ENCODE results near the gene EFCAB6.

EFCAB6 gene

DNA sequence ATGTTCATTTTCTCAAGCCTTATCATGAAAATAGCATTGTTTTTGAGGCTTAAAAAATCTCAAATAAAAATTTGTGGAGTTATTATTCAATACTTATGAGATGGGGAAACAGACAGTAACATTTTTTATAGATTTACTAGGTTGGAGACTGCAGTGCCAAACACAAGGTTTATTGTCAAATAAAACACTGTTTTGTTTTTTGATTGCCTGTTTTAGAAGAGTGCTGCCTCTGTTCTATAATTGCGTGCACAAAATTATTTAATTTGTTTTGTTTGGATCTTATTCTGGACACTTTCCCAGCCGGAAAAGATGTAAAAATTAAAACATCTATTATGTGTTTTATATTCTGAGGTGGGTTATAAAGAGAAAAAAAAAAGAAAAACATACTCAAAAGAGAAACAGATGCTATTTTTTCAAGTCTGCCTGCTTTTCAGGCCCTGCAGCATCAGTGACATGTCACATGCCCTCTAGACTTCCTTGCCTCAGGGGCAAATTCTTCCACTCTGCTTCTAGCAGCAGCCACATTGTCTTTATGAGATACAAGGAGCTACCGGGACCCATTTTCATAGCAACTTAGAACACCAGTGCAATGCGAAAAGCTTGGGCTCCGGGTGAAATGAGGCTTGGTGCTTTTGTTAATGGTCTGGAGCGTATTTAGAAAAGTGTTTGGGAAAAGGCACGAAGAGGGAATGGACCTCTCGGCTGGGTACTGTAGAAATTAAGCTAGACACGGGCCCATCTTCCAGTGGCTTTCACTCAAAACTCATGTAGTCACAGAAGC, 77.5 kb downstream of the EFCAB6 start:
- no peak overlapping the region for H3K4me3 ChIP-seq (ENCODE audit: low read depth in 1 of 2, low read length in 2 of 2)
- H3K36me3 ChIP-seq (ENCODE audit: insufficient read depth, low read length), result no peaks in the 10 kb centered on the region
- H4K20me1 ChIP-seq (ENCODE audit: insufficient read depth, low read length), result no peaks in the 10 kb centered on the region
- no peak overlapping the region for H3K27ac ChIP-seq (ENCODE audit: low read length)
- no peaks in the 10 kb centered on the region for H3K4me1 ChIP-seq (ENCODE audit: insufficient read depth, low read length)
- no peaks in the 10 kb centered on the region for H3K9me3 ChIP-seq (ENCODE audit: insufficient read depth, low read length, severe bottlenecking)
- no peak overlapping the region for H3K9ac ChIP-seq (ENCODE audit: low read depth, low read length)
- H2AFZ ChIP-seq (ENCODE audit: low read depth, low read length), result no peak overlapping the region
- peaks cover 10% of the 10 kb centered on the region for H3K27me3 ChIP-seq (ENCODE audit: insufficient read depth, low read length, poor library complexity)
- DNase-seq, result no peak
- no peak overlapping the region for H3K4me2 ChIP-seq (ENCODE audit: insufficient read depth, low read length)
- H3K79me2 ChIP-seq (ENCODE audit: insufficient read depth, low read length), result no peaks in the 10 kb centered on the region
- no peak for ATAC-seq (ENCODE audit: insufficient read depth, low read depth)
- TF ChIP-seq EZH2 (IDR thresholded peaks at IDR 0.05; ENCODE audit: borderline replicate concordance, low read depth, low read length, severe bottlenecking), result no peak
- TF ChIP-seq, protein P1, sequence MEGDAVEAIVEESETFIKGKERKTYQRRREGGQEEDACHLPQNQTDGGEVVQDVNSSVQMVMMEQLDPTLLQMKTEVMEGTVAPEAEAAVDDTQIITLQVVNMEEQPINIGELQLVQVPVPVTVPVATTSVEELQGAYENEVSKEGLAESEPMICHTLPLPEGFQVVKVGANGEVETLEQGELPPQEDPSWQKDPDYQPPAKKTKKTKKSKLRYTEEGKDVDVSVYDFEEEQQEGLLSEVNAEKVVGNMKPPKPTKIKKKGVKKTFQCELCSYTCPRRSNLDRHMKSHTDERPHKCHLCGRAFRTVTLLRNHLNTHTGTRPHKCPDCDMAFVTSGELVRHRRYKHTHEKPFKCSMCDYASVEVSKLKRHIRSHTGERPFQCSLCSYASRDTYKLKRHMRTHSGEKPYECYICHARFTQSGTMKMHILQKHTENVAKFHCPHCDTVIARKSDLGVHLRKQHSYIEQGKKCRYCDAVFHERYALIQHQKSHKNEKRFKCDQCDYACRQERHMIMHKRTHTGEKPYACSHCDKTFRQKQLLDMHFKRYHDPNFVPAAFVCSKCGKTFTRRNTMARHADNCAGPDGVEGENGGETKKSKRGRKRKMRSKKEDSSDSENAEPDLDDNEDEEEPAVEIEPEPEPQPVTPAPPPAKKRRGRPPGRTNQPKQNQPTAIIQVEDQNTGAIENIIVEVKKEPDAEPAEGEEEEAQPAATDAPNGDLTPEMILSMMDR (IDR thresholded peaks at IDR 0.05; ENCODE audit: borderline replicate concordance, extremely low read depth, low read length, poor library complexity, severe bottlenecking), result no peak

DNA sequence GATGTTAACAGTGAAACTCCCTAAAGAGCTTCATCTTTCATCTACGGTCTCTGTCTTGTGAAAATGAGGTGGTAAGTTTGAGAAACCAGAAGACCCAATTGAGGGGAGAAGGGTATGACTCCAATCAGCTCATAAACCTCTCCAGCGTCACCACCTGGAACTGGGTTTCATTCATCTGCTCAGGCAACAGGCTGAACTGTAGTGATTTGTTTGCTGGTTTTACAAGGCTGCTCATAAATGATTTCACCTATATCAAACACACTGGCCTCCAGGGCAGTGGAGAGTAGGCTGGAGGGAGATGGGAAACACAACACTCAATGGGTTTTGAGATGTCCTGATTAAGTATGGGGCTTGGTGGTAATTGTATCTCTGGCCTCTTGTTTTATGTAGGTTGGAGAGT, 79.0 kb downstream of the EFCAB6 start:
- H3K79me2 ChIP-seq (ENCODE audit: insufficient read depth, low read length), result no peaks in the 10 kb centered on the region
- no peaks in the 10 kb centered on the region for H3K9me3 ChIP-seq (ENCODE audit: insufficient read depth, low read length, severe bottlenecking)
- DNase-seq, result no peak
- peaks cover 10% of the 10 kb centered on the region for H3K27me3 ChIP-seq (ENCODE audit: insufficient read depth, low read length, poor library complexity)
- ATAC-seq (ENCODE audit: insufficient read depth, low read depth), result no peak
- TF ChIP-seq EZH2 (IDR thresholded peaks at IDR 0.05; ENCODE audit: borderline replicate concordance, low read depth, low read length, severe bottlenecking), result no peak
- TF ChIP-seq, protein P1 (IDR thresholded peaks at IDR 0.05; ENCODE audit: borderline replicate concordance, extremely low read depth, low read length, poor library complexity, severe bottlenecking), result no peak
- H3K4me3 ChIP-seq (ENCODE audit: low read depth in 1 of 2, low read length in 2 of 2), result no peak overlapping the region
- no peak overlapping the region for H3K9ac ChIP-seq (ENCODE audit: low read depth, low read length)
- no peak overlapping the region for H3K27ac ChIP-seq (ENCODE audit: low read length)
- H4K20me1 ChIP-seq (ENCODE audit: insufficient read depth, low read length), result no peaks in the 10 kb centered on the region
- H2AFZ ChIP-seq (ENCODE audit: low read depth, low read length), result no peak overlapping the region
- no peaks in the 10 kb centered on the region for H3K36me3 ChIP-seq (ENCODE audit: insufficient read depth, low read length)
- H3K4me2 ChIP-seq (ENCODE audit: insufficient read depth, low read length), result no peak overlapping the region
- no peaks in the 10 kb centered on the region for H3K4me1 ChIP-seq (ENCODE audit: insufficient read depth, low read length)

DNA sequence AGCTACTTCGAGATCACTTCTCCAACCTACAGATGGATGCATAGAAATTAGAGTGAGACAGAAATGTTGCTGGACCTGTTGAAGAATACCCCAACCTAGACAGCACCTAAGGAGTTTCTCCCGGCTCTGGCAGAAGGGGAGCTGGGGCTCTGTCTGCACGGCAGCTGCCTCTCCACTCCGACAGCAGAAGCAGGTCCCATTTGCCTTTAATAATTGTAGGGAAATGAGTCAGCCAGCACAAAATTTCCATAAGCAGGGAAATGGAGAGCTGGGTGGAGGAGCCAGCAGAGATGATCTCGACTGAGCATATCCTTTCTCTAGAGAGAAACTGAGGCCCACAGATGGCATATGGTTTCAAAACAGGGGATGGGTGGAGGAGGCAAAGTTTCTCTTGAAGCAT, 80.1 kb downstream of the EFCAB6 start:
- no peaks in the 10 kb centered on the region for H3K36me3 ChIP-seq (ENCODE audit: insufficient read depth, low read length)
- H3K4me3 ChIP-seq (ENCODE audit: low read depth in 1 of 2, low read length in 2 of 2), result no peak overlapping the region
- H3K9ac ChIP-seq (ENCODE audit: low read depth, low read length), result no peak overlapping the region
- H3K27me3 ChIP-seq (ENCODE audit: insufficient read depth, low read length, poor library complexity), result peaks cover 10% of the 10 kb centered on the region
- H3K4me2 ChIP-seq (ENCODE audit: insufficient read depth, low read length), result no peak overlapping the region
- ATAC-seq (ENCODE audit: insufficient read depth, low read depth) (no peak), DNase-seq (no peak)
- no peak overlapping the region for H2AFZ ChIP-seq (ENCODE audit: low read depth, low read length)
- TF ChIP-seq, protein P1 (IDR thresholded peaks at IDR 0.05; ENCODE audit: borderline replicate concordance, extremely low read depth, low read length, poor library complexity, severe bottlenecking), result no peak
- TF ChIP-seq EZH2 (IDR thresholded peaks at IDR 0.05; ENCODE audit: borderline replicate concordance, low read depth, low read length, severe bottlenecking), result no peak
- H3K79me2 ChIP-seq (ENCODE audit: insufficient read depth, low read length), result no peaks in the 10 kb centered on the region
- no peak overlapping the region for H3K27ac ChIP-seq (ENCODE audit: low read length)
- no peaks in the 10 kb centered on the region for H3K9me3 ChIP-seq (ENCODE audit: insufficient read depth, low read length, severe bottlenecking)
- H4K20me1 ChIP-seq (ENCODE audit: insufficient read depth, low read length), result no peaks in the 10 kb centered on the region
- H3K4me1 ChIP-seq (ENCODE audit: insufficient read depth, low read length), result no peaks in the 10 kb centered on the region
